IgD-negative memory B cell (primary cell): ENCODE measurements around the gene ZDBF2. TPM values are rescaled to one million over a fixed set of nuclear protein-coding genes. Genes with fewer than 3 reads are reported as not detected.
"Not testable (repeated sequence)": the region's sequence is repeated elsewhere in the genome, so short reads cannot be mapped to it uniquely, and the experiment has no call there.

Experiments
- H3K27ac Mint-ChIP-seq, 3 donors: one replicate each; pipeline ENCODE4 v1.8.0; 2020 to 2022; ENCODE audit warnings: mild to moderate bottlenecking in 3 of 3, mixed read lengths in 3 of 3, moderate library complexity in 1 of 3
- H3K27me3 Mint-ChIP-seq: one replicate; pipeline ENCODE4 v1.8.0; 2021; ENCODE audit warnings: mixed read lengths
- H3K36me3 Mint-ChIP-seq: one replicate; pipeline ENCODE4 v1.8.0; 2020; ENCODE audit warnings: mild to moderate bottlenecking, mixed read lengths
- H3K4me1 Mint-ChIP-seq, 3 donors: one replicate each; pipeline ENCODE4 v1.8.0; 2020 to 2022; ENCODE audit warnings: mixed read lengths in 3 of 3, mild to moderate bottlenecking in 1 of 3
- H3K4me3 Mint-ChIP-seq, 4 donors: one replicate each; pipeline ENCODE4 v1.8.0; 2020 to 2022; ENCODE audit warnings: mild to moderate bottlenecking in 4 of 4, mixed read lengths in 4 of 4, moderate library complexity in 3 of 4
- H3K9me3 Mint-ChIP-seq, 3 donors: one replicate each; pipeline ENCODE4 v1.8.0; 2020 to 2021; ENCODE audit warnings: mixed read lengths in 3 of 3, mild to moderate bottlenecking in 1 of 3
- polyA plus RNA-seq: library from polyadenylated mRNA; unstranded; fragments of 300-500 nt; fragmentation: Illumina TruSeq; gene quantifications from one replicate; pipeline ENCODE4 v1.2.3, GENCODE V29; 2021

Gene ZDBF2
- polyA plus RNA-seq: 4.9 TPM

GRCh38 chr2:206274434-206275311, at the start of gene ZDBF2:
TSS of gene ZDBF2 (plus strand) at chr2:206274663. CDS start at chr2:206281850, 7,187 bp downstream.
- Mint-ChIP-seq H3K9me3 (peaks cover 0 to 2% (median 2%) of the 10 kb centered on the region in 3 donors), H3K36me3 (no peaks in the 10 kb centered on the region), H3K27ac (peak within 1 kb of the TSS; percentile 89 to 94 (median 93)), H3K27me3 (peaks cover 38% of the 10 kb centered on the region), H3K4me3 (peak within 1 kb of the TSS; percentile 84 to 97 (median 90)), H3K4me1 (peaks cover 15 to 18% (median 17%) of the 10 kb centered on the region in 3 donors)

GRCh38 chr2:206225435-206226232, 48.8 kb upstream of the ZDBF2 start:
- Mint-ChIP-seq H3K36me3 (peaks cover 3% of the 10 kb centered on the region), H3K27me3 (peaks cover 17% of the 10 kb centered on the region), H3K4me3 (no peak overlapping the region), H3K4me1 (no peaks in the 10 kb centered on the region), H3K9me3 (peaks cover 4 to 17% (median 11%) of the 10 kb centered on the region in 3 donors), H3K27ac (no peak overlapping the region)

GRCh38 chr2:206228636-206229035, 45.8 kb upstream of the ZDBF2 start:
- not testable (repeated sequence) for H3K9me3 Mint-ChIP-seq, H3K36me3 Mint-ChIP-seq, H3K4me1 Mint-ChIP-seq, H3K27ac Mint-ChIP-seq, H3K4me3 Mint-ChIP-seq
- peaks cover 10% of the 10 kb centered on the region for H3K27me3 Mint-ChIP-seq

GRCh38 chr2:206229642-206230041, 44.8 kb upstream of the ZDBF2 start:
- Mint-ChIP-seq H3K27ac (no peak overlapping the region), H3K27me3 (peaks cover 10% of the 10 kb centered on the region), H3K4me3 (no peak overlapping the region), H3K4me1 (no peaks in the 10 kb centered on the region), H3K9me3 (peaks cover 0 to 8% (median 5%) of the 10 kb centered on the region in 3 donors), H3K36me3 (peaks cover 3% of the 10 kb centered on the region)

- Mint-ChIP-seq H3K4me3 (no peak overlapping the region), H3K27ac (no peak overlapping the region), H3K36me3 (peaks cover 3% of the 10 kb centered on the region), H3K9me3 (peaks cover 0 to 8% (median 5%) of the 10 kb centered on the region in 3 donors), H3K4me1 (no peaks in the 10 kb centered on the region), H3K27me3 (peaks cover 14% of the 10 kb centered on the region)
These were observed 44.3 kb upstream of the ZDBF2 start for GRCh38 chr2:206230060-206230762.

GRCh38 chr2:206231669-206232286, 42.7 kb upstream of the ZDBF2 start:
- peaks cover 15% of the 10 kb centered on the region for H3K27me3 Mint-ChIP-seq
- no peak overlapping the region for H3K4me3 Mint-ChIP-seq
- H3K27ac Mint-ChIP-seq: no peak overlapping the region
- peaks cover 3% of the 10 kb centered on the region for H3K36me3 Mint-ChIP-seq
- H3K4me1 Mint-ChIP-seq: no peaks in the 10 kb centered on the region
- H3K9me3 Mint-ChIP-seq: peaks cover 2 to 8% (median 3%) of the 10 kb centered on the region in 3 donors

- Mint-ChIP-seq H3K27me3 (peaks cover 12% of the 10 kb centered on the region), H3K36me3 (peaks cover 3% of the 10 kb centered on the region), H3K9me3 (peaks cover 2 to 7% (median 2%) of the 10 kb centered on the region in 3 donors), H3K4me3 (no peak overlapping the region), H3K27ac (no peak overlapping the region), H3K4me1 (no peaks in the 10 kb centered on the region)
These were observed 42.0 kb upstream of the ZDBF2 start for GRCh38 chr2:206232287-206233035.

- H3K4me3 Mint-ChIP-seq: no peak overlapping the region
- H3K27me3 Mint-ChIP-seq: peaks cover 8% of the 10 kb centered on the region
- H3K4me1 Mint-ChIP-seq: no peaks in the 10 kb centered on the region
- H3K27ac Mint-ChIP-seq: no peak overlapping the region
- H3K36me3 Mint-ChIP-seq: no peaks in the 10 kb centered on the region
- peaks cover 0 to 2% (median 0%) of the 10 kb centered on the region in 3 donors for H3K9me3 Mint-ChIP-seq
These were observed 35.3 kb upstream of the ZDBF2 start for GRCh38 chr2:206239157-206239556.

GRCh38 chr2:206240327-206240726, 34.1 kb upstream of the ZDBF2 start:
- no peak overlapping the region for H3K27ac Mint-ChIP-seq
- H3K36me3 Mint-ChIP-seq: no peaks in the 10 kb centered on the region
- peaks cover 0 to 2% (median 0%) of the 10 kb centered on the region in 3 donors for H3K9me3 Mint-ChIP-seq
- peaks cover 5 to 6% (median 5%) of the 10 kb centered on the region in 3 donors for H3K4me1 Mint-ChIP-seq
- H3K27me3 Mint-ChIP-seq: peaks cover 5% of the 10 kb centered on the region
- no peak overlapping the region for H3K4me3 Mint-ChIP-seq

- H3K36me3 Mint-ChIP-seq: no peaks in the 10 kb centered on the region
- H3K9me3 Mint-ChIP-seq: no peaks in the 10 kb centered on the region
- H3K4me3 Mint-ChIP-seq: no peak overlapping the region
- H3K27ac Mint-ChIP-seq: no peak overlapping the region
- H3K27me3 Mint-ChIP-seq: peaks cover 2% of the 10 kb centered on the region
- peaks cover 13 to 14% (median 13%) of the 10 kb centered on the region in 3 donors for H3K4me1 Mint-ChIP-seq
These were observed 32.7 kb upstream of the ZDBF2 start for GRCh38 chr2:206241736-206242135.

- Mint-ChIP-seq H3K9me3 (no peaks in the 10 kb centered on the region), H3K27ac (peak overlapping the region; percentile 94 to 96 (median 95)), H3K4me3 (peak overlapping the region in 3 of 4 donors; percentile 74 to 87 (median 77)), H3K4me1 (peaks cover 16 to 18% (median 16%) of the 10 kb centered on the region in 3 donors), H3K36me3 (no peaks in the 10 kb centered on the region), H3K27me3 (peaks cover 1% of the 10 kb centered on the region)
These were observed 29.2 kb upstream of the ZDBF2 start for GRCh38 chr2:206245265-206245672.

- H3K27ac Mint-ChIP-seq: peak overlapping the region in 2 of 3 donors; percentile 4 to 16
- peaks cover 15 to 24% (median 15%) of the 10 kb centered on the region in 3 donors for H3K4me1 Mint-ChIP-seq
- peak overlapping the region; percentile 18 to 86 (median 80) for H3K4me3 Mint-ChIP-seq
- peaks cover 0 to 2% (median 0%) of the 10 kb centered on the region in 3 donors for H3K9me3 Mint-ChIP-seq
- peaks cover 18% of the 10 kb centered on the region for H3K27me3 Mint-ChIP-seq
- H3K36me3 Mint-ChIP-seq: no peaks in the 10 kb centered on the region
These were observed 24.2 kb upstream of the ZDBF2 start for GRCh38 chr2:206250041-206250897.
